ENCODE measurements around the gene IFT172. TPM values are rescaled to one million over a fixed set of nuclear protein-coding genes. Genes with fewer than 3 reads are reported as not detected.
A peak's percentile ranks its signal among the peaks of the same experiment; 100 is the strongest.

Gene IFT172
- total RNA-seq, 6 experiments from 2014 or later: 4.4 to 11.5 (median 6.2) TPM

GRCh38 chr2:27518113-27518781 lies 28.7 kb upstream of the IFT172 start:
- ATAC-seq (no peak), DNase-seq (no peak)
- 52% methylated on average over 5 of the region's 5 CpGs for WGBS (ENCODE audit: insufficient coverage, low coverage, low lambda C conversion rate, missing lambda C conversion rate)
- Histone ChIP-seq H3K9me3 (no peaks in the 10 kb centered on the region), H3K36me3 (peaks cover 0 to 30% (median 8%) of the 10 kb centered on the region in 4 donors), H3K4me3 (no peak overlapping the region), H3K27me3 (no peaks in the 10 kb centered on the region), H3K27ac (no peak overlapping the region), H3K4me1 (peaks cover 0 to 18% (median 6%) of the 10 kb centered on the region in 4 donors)
- TF ChIP-seq CTCF (IDR thresholded peaks at IDR 0.05): no peak
- TF ChIP-seq POLR2A (IDR thresholded peaks at IDR 0.05): no peak
- intact Hi-C loops (cut with DNase I): no loop called here

GRCh38 chr2:27509326-27509725 lies 19.8 kb upstream of the IFT172 start:
- H3K9me3 ChIP-seq: no peaks in the 10 kb centered on the region
- peaks cover 0 to 20% (median 7%) of the 10 kb centered on the region in 4 donors for H3K4me1 ChIP-seq
- H3K36me3 ChIP-seq: peaks cover 0 to 24% (median 6%) of the 10 kb centered on the region in 4 donors
- DNase-seq (no peak), ATAC-seq (no peak)
- no peak overlapping the region for H3K4me3 ChIP-seq
- no peaks in the 10 kb centered on the region for H3K27me3 ChIP-seq
- 47% methylated on average over 6 of the region's 6 CpGs for WGBS (ENCODE audit: insufficient coverage, low coverage, low lambda C conversion rate, missing lambda C conversion rate)
- intact Hi-C loops (cut with DNase I): no loop called here
- TF ChIP-seq POLR2A (IDR thresholded peaks at IDR 0.05) (no peak), CTCF (IDR thresholded peaks at IDR 0.05) (no peak)
- H3K27ac ChIP-seq: no peak overlapping the region

GRCh38 chr2:27507293-27507692 lies 17.8 kb upstream of the IFT172 start:
- intact Hi-C loops (cut with DNase I): no loop called here
- Histone ChIP-seq H3K4me3 (no peak overlapping the region), H3K27me3 (no peaks in the 10 kb centered on the region), H3K36me3 (peaks cover 0 to 34% (median 12%) of the 10 kb centered on the region in 4 donors), H3K9me3 (no peaks in the 10 kb centered on the region), H3K4me1 (peaks cover 0 to 20% (median 7%) of the 10 kb centered on the region in 4 donors), H3K27ac (peak overlapping the region in 2 of 3 donors; percentile 79 to 81)
- TF ChIP-seq POLR2A (IDR thresholded peaks at IDR 0.05): no peak
- no peak for TF ChIP-seq CTCF (IDR thresholded peaks at IDR 0.05)
- peak; percentile 78 to 92 (median 88) for ATAC-seq
- peak in 1 of 3 donors; percentile 82 for DNase-seq
- 17% methylated on average over 4 of the region's 4 CpGs for WGBS (ENCODE audit: insufficient coverage, low coverage, low lambda C conversion rate, missing lambda C conversion rate)

GRCh38 chr2:27506587-27506986 lies 17.0 kb upstream of the IFT172 start:
- ATAC-seq (peak; percentile 34 to 63 (median 45)), DNase-seq (no peak)
- WGBS (ENCODE audit: insufficient coverage, low coverage, low lambda C conversion rate, missing lambda C conversion rate): 68% methylated on average over 4 of the region's 6 CpGs
- Histone ChIP-seq H3K4me1 (peaks cover 0 to 25% (median 9%) of the 10 kb centered on the region in 4 donors), H3K27me3 (no peaks in the 10 kb centered on the region), H3K36me3 (peaks cover 0 to 34% (median 16%) of the 10 kb centered on the region in 4 donors), H3K4me3 (no peak overlapping the region), H3K27ac (peak overlapping the region in 2 of 3 donors; percentile 79 to 81), H3K9me3 (no peaks in the 10 kb centered on the region)
- intact Hi-C loops (cut with DNase I): no loop called here
- no peak for TF ChIP-seq CTCF (IDR thresholded peaks at IDR 0.05)
- TF ChIP-seq POLR2A (IDR thresholded peaks at IDR 0.05): no peak
